Liver (tissue), 3 donors: ENCODE results near the gene SCNN1B.

ENCODE experiments used
- EGR1 ChIP-seq, 2 donors: IDR thresholded peaks; 2 replicates each; pipeline ENCODE4 v1.6.1; 2016 to 2018; ENCODE audit warnings: antibody characterized with exemption in 2 of 2, low read depth in 2 of 2
- FOXA1 ChIP-seq: IDR thresholded peaks from 2 replicates; pipeline ENCODE4 v1.6.1; 2016; ENCODE audit warnings: antibody characterized with exemption
- GABPA ChIP-seq, 2 donors: IDR thresholded peaks in 1 of 2; conservative IDR thresholded peaks in 1 of 2; 2 replicates each; pipeline ENCODE4 v1.6.1; 2016; ENCODE audit warnings: antibody characterized with exemption in 2 of 2, mild to moderate bottlenecking in 1 of 2, moderate library complexity in 1 of 2
- JUND ChIP-seq, 2 donors: IDR thresholded peaks; 2 replicates each; pipeline ENCODE4 v1.6.1; 2016; ENCODE audit warnings: antibody characterized with exemption in 2 of 2
- RAD21 ChIP-seq, 2 donors: IDR thresholded peaks; 2 replicates each; pipeline ENCODE4 v1.6.1; 2016; ENCODE audit warnings: antibody characterized with exemption in 2 of 2, mild to moderate bottlenecking in 2 of 2
- SP1 ChIP-seq: IDR thresholded peaks from 2 replicates; pipeline ENCODE4 v1.6.1; 2018; ENCODE audit warnings: antibody characterized with exemption, mild to moderate bottlenecking
- TAF1 ChIP-seq: conservative IDR thresholded peaks from 2 replicates; pipeline ENCODE4 v1.6.1; 2016; ENCODE audit warnings: antibody characterized with exemption, mild to moderate bottlenecking
- YY1 ChIP-seq: IDR thresholded peaks from 2 replicates; pipeline ENCODE4 v1.6.1; 2016; ENCODE audit warnings: antibody characterized with exemption, mild to moderate bottlenecking
- TF ChIP-seq, protein P1 (sequence below): fragments of 150-350 bp; IDR thresholded peaks from 2 replicates; pipeline ENCODE4 v1.5.1; 2017; ENCODE audit warnings: improper control_type of control experiment, low read depth, low read length; ENCODE audit not compliant: missing input control
- TF ChIP-seq, protein P2 (sequence below): IDR thresholded peaks from 2 replicates; pipeline ENCODE4 v1.6.1; 2016; ENCODE audit warnings: antibody characterized with exemption, mild to moderate bottlenecking
- TF ChIP-seq, protein P3 (sequence below): IDR thresholded peaks from 2 replicates; pipeline ENCODE4 v1.6.1; 2016; ENCODE audit warnings: antibody characterized with exemption
- TF ChIP-seq, protein P4 (sequence below): IDR thresholded peaks from 2 replicates; pipeline ENCODE4 v1.6.1; 2016; ENCODE audit warnings: antibody characterized with exemption
- TF ChIP-seq, protein P5 (sequence below): IDR thresholded peaks from 2 replicates; pipeline ENCODE4 v1.6.1; 2016; ENCODE audit warnings: antibody characterized with exemption
- donor health status: healthy.
- donor health status: healthy.

DNA sequence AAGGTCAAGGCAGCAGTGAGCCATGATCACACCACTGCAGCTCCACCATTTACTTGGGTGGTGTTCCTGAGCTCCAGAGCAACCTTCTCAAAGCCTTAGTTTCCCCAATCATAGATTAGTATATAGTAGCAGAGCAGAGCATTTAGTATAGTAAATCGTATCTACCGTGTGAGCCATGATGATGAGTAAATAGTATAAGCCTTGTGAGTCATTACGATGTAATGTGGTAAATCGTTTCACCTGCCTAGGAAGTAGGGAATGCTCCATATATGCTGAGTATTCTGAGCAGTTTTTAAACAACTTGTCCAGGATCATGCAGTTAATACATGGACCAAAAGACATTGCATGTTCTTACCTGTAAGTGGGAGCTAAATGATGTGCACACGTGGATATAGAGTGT is 66.4 kb downstream of the SCNN1B start:
- TF ChIP-seq, protein P1, sequence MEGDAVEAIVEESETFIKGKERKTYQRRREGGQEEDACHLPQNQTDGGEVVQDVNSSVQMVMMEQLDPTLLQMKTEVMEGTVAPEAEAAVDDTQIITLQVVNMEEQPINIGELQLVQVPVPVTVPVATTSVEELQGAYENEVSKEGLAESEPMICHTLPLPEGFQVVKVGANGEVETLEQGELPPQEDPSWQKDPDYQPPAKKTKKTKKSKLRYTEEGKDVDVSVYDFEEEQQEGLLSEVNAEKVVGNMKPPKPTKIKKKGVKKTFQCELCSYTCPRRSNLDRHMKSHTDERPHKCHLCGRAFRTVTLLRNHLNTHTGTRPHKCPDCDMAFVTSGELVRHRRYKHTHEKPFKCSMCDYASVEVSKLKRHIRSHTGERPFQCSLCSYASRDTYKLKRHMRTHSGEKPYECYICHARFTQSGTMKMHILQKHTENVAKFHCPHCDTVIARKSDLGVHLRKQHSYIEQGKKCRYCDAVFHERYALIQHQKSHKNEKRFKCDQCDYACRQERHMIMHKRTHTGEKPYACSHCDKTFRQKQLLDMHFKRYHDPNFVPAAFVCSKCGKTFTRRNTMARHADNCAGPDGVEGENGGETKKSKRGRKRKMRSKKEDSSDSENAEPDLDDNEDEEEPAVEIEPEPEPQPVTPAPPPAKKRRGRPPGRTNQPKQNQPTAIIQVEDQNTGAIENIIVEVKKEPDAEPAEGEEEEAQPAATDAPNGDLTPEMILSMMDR = no peak
- TF ChIP-seq RAD21 (IDR thresholded peaks at IDR 0.05) (no peak), TAF1 (no peak), FOXA1 (no peak), GABPA (IDR thresholded peaks at IDR 0.05 in 1 of 2, conservative IDR thresholded peaks at IDR 0.05 in 1 of 2) (no peak), JUND (IDR thresholded peaks at IDR 0.05) (no peak), SP1 (no peak), EGR1 (IDR thresholded peaks at IDR 0.05; ENCODE audit: low read depth in 2 of 2) (no peak), YY1 (no peak)
- TF ChIP-seq, protein P2, sequence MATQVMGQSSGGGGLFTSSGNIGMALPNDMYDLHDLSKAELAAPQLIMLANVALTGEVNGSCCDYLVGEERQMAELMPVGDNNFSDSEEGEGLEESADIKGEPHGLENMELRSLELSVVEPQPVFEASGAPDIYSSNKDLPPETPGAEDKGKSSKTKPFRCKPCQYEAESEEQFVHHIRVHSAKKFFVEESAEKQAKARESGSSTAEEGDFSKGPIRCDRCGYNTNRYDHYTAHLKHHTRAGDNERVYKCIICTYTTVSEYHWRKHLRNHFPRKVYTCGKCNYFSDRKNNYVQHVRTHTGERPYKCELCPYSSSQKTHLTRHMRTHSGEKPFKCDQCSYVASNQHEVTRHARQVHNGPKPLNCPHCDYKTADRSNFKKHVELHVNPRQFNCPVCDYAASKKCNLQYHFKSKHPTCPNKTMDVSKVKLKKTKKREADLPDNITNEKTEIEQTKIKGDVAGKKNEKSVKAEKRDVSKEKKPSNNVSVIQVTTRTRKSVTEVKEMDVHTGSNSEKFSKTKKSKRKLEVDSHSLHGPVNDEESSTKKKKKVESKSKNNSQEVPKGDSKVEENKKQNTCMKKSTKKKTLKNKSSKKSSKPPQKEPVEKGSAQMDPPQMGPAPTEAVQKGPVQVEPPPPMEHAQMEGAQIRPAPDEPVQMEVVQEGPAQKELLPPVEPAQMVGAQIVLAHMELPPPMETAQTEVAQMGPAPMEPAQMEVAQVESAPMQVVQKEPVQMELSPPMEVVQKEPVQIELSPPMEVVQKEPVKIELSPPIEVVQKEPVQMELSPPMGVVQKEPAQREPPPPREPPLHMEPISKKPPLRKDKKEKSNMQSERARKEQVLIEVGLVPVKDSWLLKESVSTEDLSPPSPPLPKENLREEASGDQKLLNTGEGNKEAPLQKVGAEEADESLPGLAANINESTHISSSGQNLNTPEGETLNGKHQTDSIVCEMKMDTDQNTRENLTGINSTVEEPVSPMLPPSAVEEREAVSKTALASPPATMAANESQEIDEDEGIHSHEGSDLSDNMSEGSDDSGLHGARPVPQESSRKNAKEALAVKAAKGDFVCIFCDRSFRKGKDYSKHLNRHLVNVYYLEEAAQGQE = no peak
- TF ChIP-seq, protein P3, sequence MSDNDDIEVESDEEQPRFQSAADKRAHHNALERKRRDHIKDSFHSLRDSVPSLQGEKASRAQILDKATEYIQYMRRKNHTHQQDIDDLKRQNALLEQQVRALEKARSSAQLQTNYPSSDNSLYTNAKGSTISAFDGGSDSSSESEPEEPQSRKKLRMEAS = no peak
- TF ChIP-seq, protein P4, sequence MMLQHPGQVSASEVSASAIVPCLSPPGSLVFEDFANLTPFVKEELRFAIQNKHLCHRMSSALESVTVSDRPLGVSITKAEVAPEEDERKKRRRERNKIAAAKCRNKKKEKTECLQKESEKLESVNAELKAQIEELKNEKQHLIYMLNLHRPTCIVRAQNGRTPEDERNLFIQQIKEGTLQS = no peak
- TF ChIP-seq, protein P5, sequence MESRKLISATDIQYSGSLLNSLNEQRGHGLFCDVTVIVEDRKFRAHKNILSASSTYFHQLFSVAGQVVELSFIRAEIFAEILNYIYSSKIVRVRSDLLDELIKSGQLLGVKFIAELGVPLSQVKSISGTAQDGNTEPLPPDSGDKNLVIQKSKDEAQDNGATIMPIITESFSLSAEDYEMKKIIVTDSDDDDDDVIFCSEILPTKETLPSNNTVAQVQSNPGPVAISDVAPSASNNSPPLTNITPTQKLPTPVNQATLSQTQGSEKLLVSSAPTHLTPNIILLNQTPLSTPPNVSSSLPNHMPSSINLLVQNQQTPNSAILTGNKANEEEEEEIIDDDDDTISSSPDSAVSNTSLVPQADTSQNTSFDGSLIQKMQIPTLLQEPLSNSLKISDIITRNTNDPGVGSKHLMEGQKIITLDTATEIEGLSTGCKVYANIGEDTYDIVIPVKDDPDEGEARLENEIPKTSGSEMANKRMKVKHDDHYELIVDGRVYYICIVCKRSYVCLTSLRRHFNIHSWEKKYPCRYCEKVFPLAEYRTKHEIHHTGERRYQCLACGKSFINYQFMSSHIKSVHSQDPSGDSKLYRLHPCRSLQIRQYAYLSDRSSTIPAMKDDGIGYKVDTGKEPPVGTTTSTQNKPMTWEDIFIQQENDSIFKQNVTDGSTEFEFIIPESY = no peak
